NCI-H2107 treated with DMSO at 0.1 percent for 48 hours (cell line): Measurements from ENCODE around the gene BMAL2.

Experiments
- DNase-seq: peaks from one replicate; lab custom pipeline; 2025; ENCODE audit not compliant: unreplicated experiment; lab: John Stamatoyannopoulos, UW

The BMAL2 gene

DNA sequence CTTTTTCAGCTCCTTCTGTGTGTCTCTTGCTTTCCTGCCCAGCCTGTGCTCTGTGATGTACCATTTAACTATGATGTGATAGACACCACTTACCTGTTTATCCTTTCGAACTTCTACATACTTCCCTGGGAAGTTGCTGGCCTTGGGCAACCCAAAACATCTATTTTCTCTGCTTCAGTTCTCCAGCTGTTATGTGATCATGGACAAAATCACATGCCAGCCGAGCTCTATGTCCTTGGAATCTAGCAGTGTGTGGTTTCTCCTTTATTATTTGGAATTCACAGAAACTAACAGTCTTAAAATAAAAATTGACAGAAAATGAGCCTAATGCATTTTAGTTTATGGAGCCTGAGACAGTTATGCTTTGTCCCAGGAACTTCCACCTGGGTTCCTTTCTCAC is 22.9 kb downstream of the BMAL2 start:
- DNase-seq = no peak

DNA sequence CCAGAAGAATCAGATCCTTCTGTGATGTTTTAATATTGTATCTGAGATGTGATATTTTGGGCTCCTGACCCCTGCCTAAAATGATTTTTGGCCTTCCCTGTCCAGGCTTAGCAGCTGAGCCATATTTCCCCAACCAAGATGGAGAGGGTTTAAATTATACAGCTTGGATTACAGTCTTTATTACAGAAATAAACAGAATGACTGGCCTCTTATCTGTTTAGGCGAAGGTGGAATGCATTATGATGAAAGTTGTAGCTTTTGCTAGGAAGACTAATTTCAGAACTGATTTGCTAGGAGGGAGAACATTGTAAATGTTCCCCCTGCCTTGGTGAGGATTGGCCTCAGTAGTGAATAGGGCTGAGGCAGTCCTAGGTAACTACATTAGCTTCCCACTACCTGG is 23.3 kb downstream of the BMAL2 start:
- DNase-seq = no peak

DNA sequence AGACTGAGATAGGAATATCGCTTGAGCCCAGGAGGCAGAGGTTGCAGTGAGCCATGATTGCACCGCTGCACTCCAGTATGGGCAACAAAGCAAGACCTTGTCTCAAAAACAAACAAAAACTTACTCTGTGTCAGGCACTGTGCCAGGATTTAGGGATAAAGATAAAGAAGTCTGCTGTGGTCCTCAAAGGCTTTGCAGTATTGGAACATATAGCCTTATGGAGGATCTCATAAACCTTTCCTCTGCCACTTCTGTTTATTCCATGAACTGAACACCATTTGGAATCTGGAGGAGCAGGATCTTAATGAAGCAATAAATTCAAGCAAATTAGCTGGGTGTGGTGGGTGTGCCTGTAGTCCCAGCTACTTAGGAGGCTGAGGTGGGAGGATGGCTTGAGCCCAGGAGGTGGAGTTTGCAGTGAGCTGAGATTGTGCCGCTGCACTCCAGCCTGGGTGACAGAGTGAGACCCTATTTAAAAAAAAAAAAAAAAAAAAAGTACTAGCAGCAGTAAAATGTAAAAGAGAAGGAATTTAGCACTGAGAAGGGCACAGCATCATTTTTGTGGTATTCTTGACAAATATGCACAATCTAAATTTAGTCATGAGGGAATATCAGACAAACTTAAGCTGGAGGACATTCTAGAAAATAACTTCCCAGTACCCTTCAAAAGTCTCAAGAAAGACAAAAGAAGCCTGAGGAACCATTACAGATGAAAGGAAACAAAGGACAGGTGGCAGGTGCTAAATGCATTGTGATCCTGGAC is 27.1 kb downstream of the BMAL2 start:
- no peak for DNase-seq

DNA sequence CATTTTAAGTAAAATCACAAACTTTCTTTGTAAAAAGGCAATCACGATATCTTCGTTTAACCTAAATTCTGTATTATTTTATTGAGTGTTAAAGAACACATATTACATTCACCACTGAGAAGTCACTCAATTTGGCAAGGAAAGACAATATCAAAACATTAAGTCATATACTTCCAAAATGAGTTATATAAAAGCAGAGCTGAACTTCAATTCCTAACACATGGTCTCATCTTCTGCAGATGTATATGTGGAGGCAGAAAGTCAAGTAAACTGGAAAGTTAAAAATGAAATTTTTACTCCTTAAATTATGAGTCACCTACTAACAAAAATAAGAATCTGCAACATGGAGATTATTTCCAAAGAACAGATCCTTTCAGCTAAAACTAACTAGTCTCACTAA is 28.7 kb downstream of the BMAL2 start:
- DNase-seq = no peak

DNA sequence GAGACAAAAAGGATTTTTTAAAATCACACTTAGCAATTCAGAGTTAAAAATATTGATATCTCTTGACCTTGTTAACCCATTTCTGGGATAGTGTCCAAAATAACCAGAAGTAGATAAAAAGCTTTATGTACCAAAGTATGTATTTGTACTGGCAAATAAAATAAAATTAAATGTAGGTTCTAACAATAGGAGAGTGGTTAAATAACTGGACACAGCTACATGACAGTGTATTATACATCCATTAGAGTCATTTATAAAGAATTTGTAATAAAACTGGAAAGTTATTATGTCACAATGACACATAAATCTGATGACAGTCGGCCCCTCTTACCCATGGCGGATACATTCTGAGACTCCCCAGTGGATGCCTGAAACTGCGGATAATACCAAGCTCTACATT is 34.0 kb downstream of the BMAL2 start:
- DNase-seq = no peak

DNA sequence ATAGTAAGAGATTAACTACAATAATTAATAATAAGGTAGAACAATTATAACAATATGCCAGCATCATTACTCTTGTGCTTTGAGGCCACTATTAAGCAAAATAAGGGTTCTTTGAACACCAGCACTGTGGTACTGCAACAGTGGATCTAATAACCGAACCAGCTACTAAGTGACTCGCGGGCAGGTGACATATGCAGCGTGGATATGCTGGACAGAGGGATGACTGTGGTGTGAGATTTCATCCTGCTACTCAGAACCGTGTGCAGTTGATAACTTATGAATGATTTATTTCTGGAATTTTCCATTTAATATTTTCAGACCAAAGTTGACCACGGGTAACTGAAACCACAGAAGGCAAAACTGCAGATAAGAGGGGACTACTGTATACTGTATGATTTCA is 34.4 kb downstream of the BMAL2 start:
- no peak for DNase-seq

DNA sequence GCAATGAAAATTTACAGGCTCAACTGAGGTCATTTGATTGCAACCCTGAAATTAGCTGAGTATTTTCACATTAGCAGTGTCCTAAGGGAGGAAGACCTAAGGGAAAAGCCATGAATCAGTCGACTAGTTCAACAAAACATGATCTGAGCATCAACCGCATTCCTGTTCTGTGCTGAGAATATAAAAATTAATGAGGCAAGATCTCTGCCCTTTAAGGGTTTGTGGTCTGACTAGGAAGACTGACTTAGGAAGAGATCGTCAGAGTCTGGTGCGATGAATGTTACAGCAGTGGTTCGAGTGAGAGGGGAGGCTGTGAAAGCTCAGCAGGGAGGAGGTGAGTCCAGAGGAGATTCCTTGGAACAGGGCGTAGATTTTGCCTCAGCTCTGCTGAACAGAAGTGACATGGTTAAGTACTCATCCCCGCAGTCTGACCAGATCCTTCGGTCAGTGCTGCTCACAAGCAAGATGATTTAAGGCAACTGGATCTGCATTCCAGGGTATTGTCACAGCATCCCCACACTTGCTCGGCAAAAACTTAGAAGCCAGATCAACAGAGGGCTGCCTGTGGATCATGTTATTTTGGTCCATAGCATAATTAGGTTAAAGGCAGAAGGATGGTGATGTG is 49.6 kb downstream of the BMAL2 start:
- no peak for DNase-seq
